HG03575 (cell line): ENCODE measurements around the gene TTC9B.

Experiments used
- ATAC-seq: cut with Tn5 transposase; IDR thresholded peaks from one replicate; pipeline ENCODE4 v1.9.1; 2021; ENCODE audit not compliant: unreplicated experiment, insufficient number of reproducible peaks, low FRiP score; ENCODE audit errors: extremely low read depth

The TTC9B gene

DNA sequence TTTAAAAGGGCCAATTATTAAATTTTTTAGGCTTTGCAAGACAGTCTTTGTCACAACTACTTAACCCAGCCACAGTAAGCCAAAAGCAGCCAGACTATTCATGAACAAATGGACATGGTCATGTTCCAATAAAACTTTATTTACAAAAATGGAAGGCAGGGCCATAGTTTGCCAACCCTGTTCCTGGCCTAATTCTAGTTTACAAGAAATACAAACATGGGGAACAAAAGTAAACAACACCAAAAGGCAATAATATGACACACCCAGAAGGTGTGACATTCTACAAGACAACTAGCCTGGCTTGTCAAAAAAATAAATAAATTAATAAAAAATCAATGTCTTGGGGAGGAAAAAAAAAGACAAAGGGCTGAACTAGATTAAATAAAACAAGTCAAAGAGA lies 33.1 kb upstream of the TTC9B start:
- no peak for ATAC-seq

DNA sequence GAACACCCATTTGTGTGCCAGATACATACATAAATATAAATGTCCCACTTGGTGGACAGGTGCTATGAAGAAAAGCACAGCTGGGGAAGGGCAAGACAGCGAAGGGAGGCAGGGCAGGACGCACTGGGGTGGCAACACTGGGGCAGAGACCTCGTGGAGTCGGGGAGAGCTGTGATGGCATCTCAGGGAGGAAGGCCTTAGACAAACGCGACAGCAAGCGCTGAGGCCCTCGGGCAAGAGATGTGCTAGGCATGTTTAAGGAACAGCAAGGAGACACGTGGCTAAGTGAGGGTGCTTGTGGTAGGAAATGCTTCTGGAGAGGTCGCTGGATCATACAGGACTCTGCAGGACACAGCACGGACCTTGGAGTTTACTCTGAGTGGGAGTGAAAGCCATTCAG lies 31.6 kb upstream of the TTC9B start:
- ATAC-seq = no peak

DNA sequence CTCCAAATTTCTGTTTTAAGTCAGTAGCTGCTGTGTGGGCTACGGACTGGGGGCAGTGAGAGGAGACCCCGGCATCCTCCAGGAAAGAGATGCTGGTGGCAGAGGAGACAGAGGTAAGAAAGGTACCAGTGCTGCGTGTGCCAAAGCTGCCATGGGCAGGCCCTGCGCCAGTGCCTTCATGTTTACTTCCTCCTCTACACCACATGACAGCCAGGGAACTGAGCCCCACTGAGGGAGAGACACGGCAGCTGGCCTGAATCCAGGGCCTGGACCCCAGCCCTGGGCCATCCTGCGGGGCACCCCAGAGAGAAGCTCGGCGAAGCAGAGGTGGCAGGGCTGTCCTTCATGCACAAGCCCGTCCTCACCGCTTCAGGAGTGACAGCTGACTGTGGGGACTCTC lies 31.0 kb upstream of the TTC9B start:
- no peak for ATAC-seq

DNA sequence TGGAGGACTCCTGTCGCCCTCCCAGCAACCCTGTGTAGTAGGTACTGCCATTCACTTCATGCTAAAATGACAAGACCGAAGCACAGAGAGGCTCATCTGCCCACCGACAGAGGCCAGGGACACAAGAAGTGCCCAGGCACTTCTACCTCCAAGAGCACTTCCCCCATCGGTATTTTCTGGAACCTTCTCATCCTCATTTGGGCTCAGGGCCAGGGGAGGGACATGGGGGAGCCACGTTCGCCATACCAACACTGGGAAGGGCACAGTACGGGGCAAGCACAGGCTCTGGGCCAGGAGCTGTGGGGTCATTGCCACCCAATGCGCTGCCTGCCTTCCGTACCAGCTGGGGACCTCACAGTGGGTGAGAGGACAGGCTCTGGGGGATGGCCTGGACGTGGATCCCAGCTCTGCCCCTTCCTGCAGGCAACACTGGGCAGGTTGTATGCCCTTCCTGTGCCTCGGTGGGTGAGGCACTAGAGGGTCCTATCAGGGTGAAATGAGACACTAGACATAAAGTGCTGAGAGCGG lies 29.6 kb upstream of the TTC9B start:
- ATAC-seq = no peak

DNA sequence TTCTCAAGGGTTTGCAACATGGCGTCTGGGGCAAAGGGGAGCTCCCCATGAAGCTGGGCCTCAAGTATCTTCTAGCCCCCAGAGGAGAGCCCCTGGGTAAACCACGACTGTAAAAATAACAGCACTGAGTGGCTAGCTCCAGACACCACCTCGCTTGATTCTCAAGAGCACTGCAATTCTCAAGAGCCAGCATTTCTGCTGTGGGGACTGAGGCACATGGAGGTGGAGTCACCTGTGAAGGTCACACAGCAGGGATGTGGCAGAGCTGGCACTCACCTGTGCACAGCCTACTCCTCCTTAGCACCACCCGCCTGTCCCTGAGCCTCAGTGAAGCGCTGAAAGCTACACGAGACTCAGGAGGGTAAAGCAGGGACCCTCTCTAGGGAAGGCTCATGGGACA lies 29.0 kb upstream of the TTC9B start:
- ATAC-seq = no peak

DNA sequence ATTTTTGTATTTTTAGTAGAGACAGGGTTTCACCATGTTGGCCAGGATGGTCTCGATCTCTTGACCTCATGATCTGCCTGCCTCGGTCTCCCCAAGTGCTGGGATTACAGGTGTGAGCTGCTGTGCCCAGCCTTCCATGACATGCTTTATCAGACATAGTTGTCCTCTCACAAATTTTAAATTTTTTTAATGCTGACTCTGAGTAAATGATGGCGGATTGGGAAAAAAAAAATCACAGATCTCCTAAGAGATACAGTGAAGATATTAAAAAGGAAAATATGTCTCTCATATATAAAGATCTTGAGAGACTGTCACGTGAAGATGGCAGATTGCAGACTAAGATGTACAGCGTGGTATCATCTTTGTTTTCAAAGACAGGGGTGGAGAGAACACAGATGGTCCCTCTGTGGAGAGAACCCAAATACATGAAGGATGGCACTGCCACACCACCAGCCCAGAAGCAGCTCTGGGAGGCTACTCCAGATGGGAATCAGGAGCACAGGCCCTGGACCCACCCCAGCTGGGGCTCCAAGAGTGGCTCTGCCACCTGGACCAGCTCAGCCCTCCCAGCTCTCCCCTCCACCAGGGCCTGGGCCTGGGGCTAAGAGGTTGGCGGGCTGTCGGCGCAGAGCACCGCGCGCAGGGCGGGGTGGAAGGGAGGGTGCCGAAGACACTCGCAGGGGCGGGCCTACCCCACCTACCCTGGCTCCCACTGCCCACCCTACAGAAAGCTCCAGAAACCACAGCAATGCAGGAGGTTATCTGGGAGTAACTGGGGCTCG lies 28.3 kb upstream of the TTC9B start:
- ATAC-seq = no peak

DNA sequence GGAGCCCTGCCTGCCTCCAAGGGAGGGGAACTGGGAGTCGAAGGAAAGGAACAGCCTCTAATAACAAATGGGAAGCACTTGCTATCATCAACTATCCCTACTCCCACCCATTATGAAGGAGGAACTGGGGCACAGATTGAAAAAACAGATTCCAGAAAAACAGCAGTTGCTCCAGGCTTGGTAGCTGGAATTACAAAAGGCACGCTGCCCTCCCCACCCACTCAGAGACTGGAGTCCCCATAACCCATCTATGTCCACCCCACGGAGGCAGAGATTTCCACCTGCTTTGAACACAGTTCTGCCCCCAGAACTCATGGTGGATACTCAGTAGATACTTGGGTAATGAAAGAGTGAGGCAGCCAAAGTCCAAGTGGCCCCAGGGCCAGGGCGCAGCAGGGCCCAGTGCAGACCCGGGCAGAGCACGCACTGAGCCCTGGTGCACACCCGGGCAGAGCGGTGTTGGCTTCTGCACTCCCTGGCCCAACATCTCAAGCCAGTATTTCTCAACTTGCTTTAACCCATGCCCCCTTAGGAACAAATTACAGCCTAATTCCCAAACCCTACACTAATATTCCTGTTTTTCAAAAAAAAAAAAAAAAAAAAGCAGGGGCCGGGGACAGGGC lies 27.4 kb upstream of the TTC9B start:
- ATAC-seq = no peak

DNA sequence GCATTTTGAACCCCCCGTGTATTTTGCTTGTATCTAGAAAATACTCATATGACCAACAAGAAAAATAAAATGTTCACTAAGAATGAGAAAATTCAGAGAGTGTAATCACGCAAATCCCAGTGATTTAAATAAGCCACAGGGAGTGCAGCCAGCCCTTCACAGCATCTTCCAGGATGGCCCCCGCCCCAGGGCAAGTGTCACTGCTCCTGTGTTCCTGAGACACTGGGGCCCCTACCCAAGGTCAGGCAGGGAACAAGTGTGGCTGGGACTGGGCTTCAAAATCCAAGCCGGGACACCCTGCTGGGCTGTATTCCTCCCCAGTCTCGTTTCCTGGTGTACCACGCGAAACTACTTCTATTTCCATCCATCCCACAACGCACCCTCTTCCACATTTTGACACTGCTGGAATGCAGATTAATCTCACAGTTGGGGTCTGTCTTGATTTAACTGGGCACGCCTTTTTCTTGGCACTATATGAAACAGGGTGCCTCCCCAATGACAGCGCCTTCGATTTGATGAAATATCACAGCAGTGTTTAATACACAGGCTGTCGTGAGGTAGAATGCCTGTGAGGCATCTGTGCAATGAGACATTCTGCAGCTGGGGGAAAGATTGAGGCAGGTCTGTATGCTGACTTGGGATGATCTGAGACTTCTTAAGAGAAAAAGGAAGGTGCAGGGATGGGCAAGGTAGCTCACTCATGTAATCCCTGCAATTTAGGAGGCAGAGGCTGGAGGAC lies 26.6 kb upstream of the TTC9B start:
- no peak for ATAC-seq

DNA sequence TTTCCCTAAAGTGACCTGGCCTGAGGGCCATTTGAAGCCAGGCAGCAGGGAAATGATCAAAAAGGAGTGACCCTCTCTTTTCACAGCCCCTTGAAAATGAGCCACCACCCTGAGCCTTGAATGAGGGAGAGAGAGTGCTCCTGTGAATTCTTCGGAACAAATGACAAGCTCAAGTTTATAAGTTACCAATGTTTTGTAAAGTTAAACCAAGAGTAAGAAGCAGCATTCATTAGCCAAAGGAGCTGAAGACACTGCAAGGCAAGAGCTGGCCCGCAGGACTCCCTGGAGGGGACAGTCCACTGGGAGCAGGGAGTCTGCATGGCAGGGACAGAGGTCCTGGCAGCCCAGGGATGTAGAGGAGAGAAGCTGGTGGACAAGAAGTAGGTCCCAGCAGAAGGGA lies 25.0 kb upstream of the TTC9B start:
- ATAC-seq = no peak

DNA sequence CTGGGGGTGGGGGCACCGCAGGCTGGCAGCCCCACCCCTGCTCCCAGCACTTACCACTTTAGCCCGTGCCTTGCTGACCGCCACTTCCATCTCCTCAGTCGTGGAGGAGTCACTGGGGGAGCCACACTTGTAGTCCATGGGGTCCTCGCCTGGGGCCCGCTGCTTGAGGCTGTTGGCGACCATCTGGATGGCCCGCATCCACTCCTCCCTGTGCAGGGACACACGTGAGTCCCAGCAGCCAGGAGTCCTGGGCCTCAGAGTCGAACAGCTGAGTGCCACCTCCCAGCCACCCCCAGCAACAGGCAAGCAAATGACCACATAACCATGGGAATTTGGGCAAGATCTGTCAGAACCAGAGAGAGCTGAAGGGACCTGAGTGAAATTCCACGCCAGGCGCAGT lies 24.3 kb upstream of the TTC9B start:
- ATAC-seq = no peak

DNA sequence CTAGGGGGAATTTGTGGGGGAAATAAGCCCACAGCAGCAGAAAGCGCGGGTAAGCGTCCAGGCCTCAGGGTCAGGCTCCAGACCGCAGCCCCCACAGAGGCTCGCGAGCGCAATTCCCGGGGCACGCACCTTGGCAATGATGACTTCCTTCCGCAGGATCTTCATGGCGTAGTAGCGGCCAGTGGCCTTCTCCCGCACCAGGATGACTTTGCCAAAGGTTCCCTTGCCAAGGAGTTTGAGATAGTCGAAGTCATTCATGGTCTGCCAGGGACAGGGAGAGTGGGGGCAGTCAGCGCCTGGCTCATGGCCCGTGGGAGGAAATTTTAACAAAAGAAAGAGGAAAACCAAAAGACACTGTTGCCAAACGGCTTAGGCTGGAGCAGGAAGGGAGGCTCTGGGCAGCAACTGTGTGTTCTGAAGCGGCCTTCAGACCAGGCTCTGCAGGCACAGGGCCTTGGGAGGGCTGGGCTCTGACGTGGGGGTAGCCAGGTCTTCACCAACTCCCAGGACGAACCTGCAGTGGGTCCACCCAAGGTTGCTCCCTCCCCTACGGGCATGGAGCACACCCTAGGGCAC lies 23.7 kb upstream of the TTC9B start:
- ATAC-seq = no peak

DNA sequence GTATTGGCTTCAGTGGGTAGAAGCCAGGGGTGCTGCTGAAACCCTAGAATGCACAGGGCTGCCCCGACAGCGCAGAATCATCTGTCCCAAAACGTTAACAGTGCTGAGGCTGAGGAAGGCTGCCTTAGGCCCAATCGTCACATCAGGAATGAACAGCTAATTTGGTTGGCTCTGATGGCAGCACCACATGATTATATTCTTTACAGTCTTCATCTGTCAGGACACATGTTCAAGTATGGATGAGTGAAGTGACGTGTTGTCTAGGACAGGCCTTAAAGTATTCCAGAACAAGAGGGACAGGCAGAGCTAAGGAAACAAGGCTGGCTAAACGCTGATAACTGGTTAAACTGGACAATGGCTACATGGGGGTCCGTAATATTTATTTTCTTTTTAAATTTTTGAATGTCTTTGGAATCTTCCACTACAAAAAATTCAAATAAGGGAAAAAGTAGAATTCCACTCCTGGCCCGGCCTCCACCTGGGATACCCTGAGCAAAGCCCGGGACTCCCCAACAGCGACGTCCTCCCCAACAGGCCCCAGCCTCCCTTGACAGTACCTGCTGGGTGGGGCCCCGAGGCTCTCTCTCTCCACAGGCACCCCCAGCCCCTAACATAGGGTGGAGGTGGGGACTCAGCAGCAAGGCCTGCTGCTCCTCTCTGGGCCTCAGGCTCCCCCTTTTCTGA lies 23.1 kb upstream of the TTC9B start:
- no peak for ATAC-seq

DNA sequence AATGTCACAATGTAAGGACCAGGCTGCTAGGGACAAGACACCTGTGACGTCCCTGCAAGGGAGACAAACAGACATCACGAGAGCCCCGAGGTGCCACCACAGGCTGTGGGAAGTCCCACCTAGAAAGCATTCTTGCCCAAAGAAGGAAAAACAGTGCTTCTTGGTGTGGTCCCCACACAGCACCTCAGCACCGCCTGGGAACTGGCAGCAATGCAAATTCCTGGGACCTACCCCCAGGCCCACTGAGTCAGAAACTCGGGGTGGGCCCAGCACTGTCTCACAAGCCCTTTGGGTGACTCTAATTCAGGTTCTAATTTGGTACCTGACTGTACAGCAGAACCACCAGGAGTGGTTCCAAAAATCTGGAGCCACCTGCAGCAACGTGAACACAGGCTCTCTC lies 22.1 kb upstream of the TTC9B start:
- no peak for ATAC-seq

DNA sequence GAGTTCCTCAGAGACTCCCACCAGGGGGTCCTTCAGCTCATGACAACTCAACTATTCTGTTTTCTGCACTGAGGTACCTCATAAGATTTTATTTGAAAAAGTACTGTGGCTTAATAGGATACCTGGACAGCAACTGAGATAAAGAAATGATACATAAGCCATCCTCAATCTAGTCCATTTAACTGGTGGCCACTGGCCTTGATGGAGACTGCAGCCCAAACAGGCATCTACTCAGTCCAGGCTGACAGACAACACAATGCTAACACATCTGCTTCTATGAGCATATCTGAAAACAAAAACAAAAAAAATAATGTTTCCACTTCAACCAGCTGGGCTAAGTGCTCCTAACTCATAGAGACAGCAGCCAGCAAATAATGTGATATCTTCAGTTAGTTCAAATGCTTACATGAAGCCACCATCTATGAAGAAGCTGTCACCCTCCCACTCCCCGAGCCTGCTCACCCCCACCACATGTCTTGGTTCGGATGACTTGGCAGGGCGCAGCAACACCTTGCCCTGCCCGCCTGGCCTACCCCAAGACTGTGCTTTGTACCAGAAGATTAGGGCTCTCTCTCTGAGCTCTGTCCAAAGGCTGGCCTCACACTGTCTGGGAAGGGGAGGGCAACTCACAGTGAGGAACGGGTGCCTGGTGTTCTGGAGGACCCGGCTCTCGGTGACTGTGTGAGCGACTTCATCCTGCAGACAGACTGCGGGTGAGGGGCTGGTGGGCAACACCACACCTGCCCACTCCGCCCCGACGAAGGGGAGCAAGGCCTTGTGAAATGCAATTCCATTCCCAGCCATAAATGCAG lies 21.4 kb upstream of the TTC9B start:
- ATAC-seq = no peak

DNA sequence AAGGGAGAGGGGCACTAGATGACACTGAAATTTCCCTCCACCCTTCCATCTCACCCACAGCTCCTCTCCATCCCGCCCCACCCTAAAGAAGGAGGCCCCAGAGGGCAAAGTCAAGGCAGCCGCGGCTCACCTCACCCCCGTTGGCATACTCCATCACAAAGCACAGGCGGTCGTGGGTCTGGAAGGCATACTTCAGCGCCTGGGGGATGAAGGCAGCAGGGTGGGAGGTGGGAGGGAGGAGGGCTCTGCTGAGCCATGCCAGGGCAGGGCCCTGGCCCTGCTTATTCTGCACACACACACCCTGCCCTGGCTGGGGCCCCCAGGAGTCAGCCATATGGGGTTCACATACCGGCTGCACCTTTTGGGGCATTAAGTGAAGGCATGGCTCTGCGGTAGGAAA lies 20.6 kb upstream of the TTC9B start:
- ATAC-seq = no peak

DNA sequence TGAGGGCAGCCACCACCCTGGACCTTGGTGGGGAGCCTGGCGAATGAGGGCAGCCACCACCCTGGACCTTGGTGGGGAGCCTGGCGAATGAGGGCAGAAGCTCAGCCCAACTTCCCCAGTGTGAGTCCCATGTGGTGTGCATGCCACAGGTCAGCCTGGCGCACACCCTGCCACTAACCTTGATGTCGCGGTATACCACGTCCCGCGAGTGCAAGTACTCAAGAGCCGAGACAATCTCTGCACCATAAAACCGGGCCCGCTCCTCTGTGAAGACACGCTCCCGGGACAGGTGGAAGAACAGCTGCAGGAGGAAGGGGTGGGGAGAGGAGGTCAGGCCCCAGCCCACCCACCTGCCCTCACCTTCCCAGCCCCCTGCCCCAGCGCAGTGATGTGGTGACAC lies 19.6 kb upstream of the TTC9B start:
- ATAC-seq = no peak

DNA sequence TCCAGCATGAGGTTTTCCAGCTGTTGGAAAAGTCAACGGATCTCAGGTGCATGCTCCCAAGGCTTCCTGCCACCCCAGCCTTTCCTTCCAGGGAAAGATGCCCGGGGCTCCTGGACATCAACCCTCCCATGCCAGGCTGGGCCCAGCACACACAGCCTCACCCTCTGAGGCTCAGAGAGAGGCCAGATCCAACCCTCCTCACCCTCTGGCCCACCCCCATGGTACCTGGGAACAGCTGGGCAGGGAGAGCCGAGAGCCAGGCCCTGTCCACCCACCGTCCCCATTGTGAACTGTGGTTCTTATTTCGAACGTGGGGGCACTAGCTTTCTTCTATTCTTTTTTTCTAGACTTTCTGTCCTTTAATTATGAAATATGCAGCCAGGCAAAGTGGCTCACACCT lies 18.2 kb upstream of the TTC9B start:
- no peak for ATAC-seq

DNA sequence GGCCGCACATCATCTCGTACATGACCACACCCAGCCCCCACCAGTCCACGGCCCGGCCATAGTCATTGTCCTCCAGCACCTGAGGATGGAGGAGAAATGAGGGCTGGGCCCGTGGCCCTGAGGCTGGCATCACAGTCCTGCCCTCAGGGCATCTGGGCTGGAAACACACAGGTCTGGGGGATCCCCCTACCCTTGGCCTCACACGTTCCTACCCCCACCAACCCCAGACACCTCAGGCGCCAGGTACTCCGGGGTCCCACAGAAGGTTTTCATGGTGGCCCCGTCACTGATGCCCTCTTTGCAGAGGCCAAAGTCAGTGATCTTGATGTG lies 17.8 kb upstream of the TTC9B start:
- ATAC-seq = no peak
